Liver (tissue), 9 donors: Measurements from ENCODE around the gene P4HA2. TPM values are rescaled to one million over a fixed set of nuclear protein-coding genes. Genes with fewer than 3 reads are reported as not detected.

ENCODE experiments used
- DNase-seq: peaks from one replicate; pipeline ENCODE4 v3.0.0-alpha.2; 2017; ENCODE audit warnings: low spot score
- H3K27ac ChIP-seq, 2 donors: one replicate each; pipeline ENCODE4 v1.7.0; 2013; ENCODE audit warnings: inconsistent platforms in 2 of 2, low read length in 2 of 2, control low read depth in 1 of 2, low read depth in 1 of 2, mild to moderate bottlenecking in 1 of 2
- H3K27me3 ChIP-seq, 4 donors: one replicate each; pipeline versions ENCODE4 v1.6.1 to v1.7.0; 2013; ENCODE audit warnings: low read length in 3 of 4, inconsistent platforms in 1 of 4, mild to moderate bottlenecking in 1 of 4, moderate library complexity in 1 of 4; ENCODE audit not compliant: control insufficient read depth in 4 of 4, insufficient read depth in 4 of 4
- H3K36me3 ChIP-seq, 4 donors: one replicate each; pipeline versions ENCODE4 v1.6.1 to v1.7.0; 2013; ENCODE audit warnings: low read length in 3 of 4, mild to moderate bottlenecking in 3 of 4, low read depth in 1 of 4, moderate library complexity in 1 of 4; ENCODE audit not compliant: control insufficient read depth in 4 of 4, insufficient read depth in 3 of 4
- H3K4me1 ChIP-seq, 4 donors: one replicate each; pipeline versions ENCODE4 v1.6.1 to v1.7.0; 2013; ENCODE audit warnings: low read length in 3 of 4, mild to moderate bottlenecking in 3 of 4, moderate library complexity in 1 of 4; ENCODE audit not compliant: control insufficient read depth in 4 of 4, insufficient read depth in 4 of 4
- H3K4me3 ChIP-seq, 3 donors: one replicate each; pipeline versions ENCODE4 v1.6.1 to v1.7.0; 2013; ENCODE audit warnings: low read length in 3 of 3, control low read depth in 1 of 3, low read depth in 1 of 3, mild to moderate bottlenecking in 1 of 3
- H3K9ac ChIP-seq, 2 donors: one replicate each; pipeline ENCODE4 v1.7.0; 2013; ENCODE audit warnings: low read length in 2 of 2, mild to moderate bottlenecking in 2 of 2, moderate library complexity in 2 of 2, control low read depth in 1 of 2, low read depth in 1 of 2
- H3K9me3 ChIP-seq, 4 donors: one replicate each; pipeline versions ENCODE4 v1.6.1 to v1.7.0; 2013; ENCODE audit warnings: low read length in 3 of 4; ENCODE audit not compliant: control insufficient read depth in 4 of 4
- ATF3 ChIP-seq: IDR thresholded peaks from 2 replicates; pipeline ENCODE4 v1.6.1; 2016; ENCODE audit warnings: antibody characterized with exemption
- CTCF ChIP-seq: fragments of 150-350 bp; IDR thresholded peaks from 2 replicates; pipeline ENCODE4 v1.5.1; 2017; ENCODE audit warnings: improper control_type of control experiment, low read depth, low read length; ENCODE audit not compliant: missing input control
- EGR1 ChIP-seq, 2 donors: IDR thresholded peaks; 2 replicates each; pipeline ENCODE4 v1.6.1; 2016 to 2018; ENCODE audit warnings: antibody characterized with exemption in 2 of 2, low read depth in 2 of 2
- FOXA1 ChIP-seq: IDR thresholded peaks from 2 replicates; pipeline ENCODE4 v1.6.1; 2016; ENCODE audit warnings: antibody characterized with exemption
- FOXA2 ChIP-seq: IDR thresholded peaks from 2 replicates; pipeline ENCODE4 v1.6.1; 2016; ENCODE audit warnings: antibody characterized with exemption
- GABPA ChIP-seq, 2 donors: IDR thresholded peaks in 1 of 2; conservative IDR thresholded peaks in 1 of 2; 2 replicates each; pipeline ENCODE4 v1.6.1; 2016; ENCODE audit warnings: antibody characterized with exemption in 2 of 2, mild to moderate bottlenecking in 1 of 2, moderate library complexity in 1 of 2
- HNF4A ChIP-seq, 2 donors: conservative IDR thresholded peaks; 2 replicates each; pipeline ENCODE4 v1.6.1; 2016; ENCODE audit warnings: antibody characterized with exemption in 2 of 2, mild to moderate bottlenecking in 2 of 2
- HNF4G ChIP-seq: IDR thresholded peaks from 2 replicates; pipeline ENCODE4 v1.6.1; 2016; ENCODE audit warnings: antibody characterized with exemption
- JUND ChIP-seq, 2 donors: IDR thresholded peaks; 2 replicates each; pipeline ENCODE4 v1.6.1; 2016; ENCODE audit warnings: antibody characterized with exemption in 2 of 2
- MAX ChIP-seq: IDR thresholded peaks from 2 replicates; pipeline ENCODE4 v1.6.1; 2016; ENCODE audit warnings: antibody characterized with exemption
- NR2F2 ChIP-seq: IDR thresholded peaks from 2 replicates; pipeline ENCODE4 v1.6.1; 2016; ENCODE audit warnings: antibody characterized with exemption
- RAD21 ChIP-seq, 2 donors: IDR thresholded peaks; 2 replicates each; pipeline ENCODE4 v1.6.1; 2016; ENCODE audit warnings: antibody characterized with exemption in 2 of 2, mild to moderate bottlenecking in 2 of 2
- REST ChIP-seq: IDR thresholded peaks from 2 replicates; pipeline ENCODE4 v1.6.1; 2016; ENCODE audit warnings: antibody characterized with exemption, mild to moderate bottlenecking
- RXRA ChIP-seq, 2 donors: IDR thresholded peaks; 2 replicates each; pipeline ENCODE4 v1.6.1; 2017 to 2018; ENCODE audit warnings: antibody characterized with exemption in 2 of 2, mild to moderate bottlenecking in 1 of 2
- SP1 ChIP-seq: IDR thresholded peaks from 2 replicates; pipeline ENCODE4 v1.6.1; 2018; ENCODE audit warnings: antibody characterized with exemption, mild to moderate bottlenecking
- TAF1 ChIP-seq: conservative IDR thresholded peaks from 2 replicates; pipeline ENCODE4 v1.6.1; 2016; ENCODE audit warnings: antibody characterized with exemption, mild to moderate bottlenecking
- YY1 ChIP-seq: IDR thresholded peaks from 2 replicates; pipeline ENCODE4 v1.6.1; 2016; ENCODE audit warnings: antibody characterized with exemption, mild to moderate bottlenecking
- ZBTB33 ChIP-seq: IDR thresholded peaks from 2 replicates; pipeline ENCODE4 v1.6.1; 2016; ENCODE audit warnings: antibody characterized with exemption
- WGBS: extraction: QIAGEN DNeasy Blood & Tissue Kit; methylation state at CpG from one replicate; pipeline ENCODE4 v1.1.7; 2013; 5-methylcytosine and 5-hydroxymethylcytosine counted together
- polyA plus RNA-seq, 2 donors: library from polyadenylated mRNA; stranded (reverse) in 1 of 2; unstranded in 1 of 2; fragments of 200-250 nt in 1 of 2; fragments of >200 nt in 1 of 2; fragmentation: Nextera tagmentation in 1 of 2; extraction: Ambion mirVana in 1 of 2; gene quantifications; one replicate each; pipeline versions ENCODE4 v1.2.1 to v1.2.3, GENCODE V29; 2013 to 2015
- total RNA-seq, 2 donors: library from RNA; depleted of rRNA; stranded (reverse); fragments of >200 nt; gene quantifications; one replicate each; pipeline ENCODE4 v1.2.3, GENCODE V29; 2014
- donor health status: healthy.
- donor health status: healthy.
- donor health status: healthy.
- donor health status: healthy.
- donor health status: healthy.

Gene P4HA2
- total and polyA plus RNA-seq, 4 donors = 4.6 to 7.9 (median 6.1) TPM

GRCh38 chr5:132229236-132229635, 1.6 kb upstream of the P4HA2 start:
- no peak overlapping the region for H3K27ac ChIP-seq
- TF ChIP-seq HNF4A (conservative IDR thresholded peaks at IDR 0.05) = no peak
- no peak for TF ChIP-seq NR2F2
- no peak for TF ChIP-seq RAD21 (IDR thresholded peaks at IDR 0.05)
- no peak for TF ChIP-seq RXRA (IDR thresholded peaks at IDR 0.05)
- no peak for TF ChIP-seq CTCF
- no peak for TF ChIP-seq HNF4G
- TF ChIP-seq ZBTB33 = no peak
- TF ChIP-seq TAF1 = no peak
- no peak for TF ChIP-seq GABPA (IDR thresholded peaks at IDR 0.05 in 1 of 2, conservative IDR thresholded peaks at IDR 0.05 in 1 of 2)
- TF ChIP-seq JUND (IDR thresholded peaks at IDR 0.05) = no peak
- TF ChIP-seq MAX = no peak
- TF ChIP-seq REST = no peak
- no peak for TF ChIP-seq EGR1 (IDR thresholded peaks at IDR 0.05; ENCODE audit: low read depth in 2 of 2)
- TF ChIP-seq ATF3 = no peak
- no peak for TF ChIP-seq YY1
- TF ChIP-seq SP1 = no peak
- no peak for TF ChIP-seq FOXA1
- TF ChIP-seq FOXA2 = no peak
- no peaks in the 10 kb centered on the region for H3K9me3 ChIP-seq
- no peak overlapping the region for H3K9ac ChIP-seq
- peak; percentile 27 for DNase-seq
- H3K4me1 ChIP-seq = peaks cover 0 to 10% (median 3%) of the 10 kb centered on the region in 4 donors
- H3K27me3 ChIP-seq = no peaks in the 10 kb centered on the region
- H3K36me3 ChIP-seq = no peaks in the 10 kb centered on the region
- 98% methylated on average over 5 of the region's 5 CpGs for WGBS
- H3K4me3 ChIP-seq = no peak overlapping the region
